Bronchial epithelial cell (primary cell): ENCODE measurements around the gene SHISA6. TPM values are rescaled to one million over a fixed set of nuclear protein-coding genes. Genes with fewer than 3 reads are reported as not detected.
"Not testable (repeated sequence)": the region's sequence is repeated elsewhere in the genome, so short reads cannot be mapped to it uniquely, and the experiment has no call there.

Source experiments
- DNase-seq: peaks from one replicate; pipeline ENCODE4 v3.0.0-alpha.2; 2010; ENCODE audit warnings: low read depth
- FAIRE-seq: peaks from 2 replicates; lab custom pipeline; 2011; peaks lifted over from hg19 to GRCh38; lab: Jason Lieb, UNC
- H3K27me3 ChIP-seq: 2 replicates; pipeline ENCODE4 v1.5.1; 2011; ENCODE audit warnings: low read length; ENCODE audit not compliant: control insufficient read depth, insufficient read depth
- H3K36me3 ChIP-seq: 2 replicates; pipeline ENCODE4 v1.5.1; 2011; ENCODE audit warnings: low read length; ENCODE audit not compliant: control insufficient read depth, insufficient read depth
- H3K4me3 ChIP-seq: 2 replicates; pipeline ENCODE4 v1.5.1; 2011; ENCODE audit warnings: mild to moderate bottlenecking, low read depth, low read length, control low read depth
- total RNA-seq: library from RNA; depleted of rRNA; stranded (reverse); fragments of >200 nt; gene quantifications from 2 replicates; pipeline ENCODE4 v1.2.1, GENCODE V29; 2014
- TF ChIP-seq, protein P1 (sequence below): IDR thresholded peaks from 2 replicates; pipeline ENCODE4 v1.5.1; 2011; ENCODE audit warnings: mild to moderate bottlenecking, moderate library complexity, low read length, control low read depth, inconsistent platforms; ENCODE audit not compliant: insufficient read depth, severe bottlenecking

SHISA6 gene
- total RNA-seq, 1 donor from 2014 or later = not detected

DNA sequence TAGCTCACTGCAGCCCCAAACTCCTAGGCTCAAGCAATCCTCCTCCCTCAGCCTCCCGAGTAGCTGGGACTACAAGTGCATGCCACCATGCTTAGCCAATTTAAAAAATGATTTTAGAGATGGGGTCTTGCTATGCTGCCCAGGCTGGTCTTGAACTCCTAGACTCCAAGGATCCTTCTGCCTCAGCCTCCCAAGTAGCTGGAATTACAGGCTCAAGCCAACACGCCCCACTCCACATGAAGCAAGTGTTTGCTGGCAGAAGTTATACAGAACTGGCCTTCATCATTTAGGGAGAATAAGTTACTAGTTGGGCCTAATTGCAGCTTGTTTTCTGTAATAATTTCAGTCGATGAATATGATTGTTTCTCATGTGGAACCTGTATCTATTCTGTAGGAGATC, 68.0 kb downstream of the SHISA6 start:
- FAIRE-seq (no peak), DNase-seq (no peak)
- H3K4me3 ChIP-seq = no peak overlapping the region

DNA sequence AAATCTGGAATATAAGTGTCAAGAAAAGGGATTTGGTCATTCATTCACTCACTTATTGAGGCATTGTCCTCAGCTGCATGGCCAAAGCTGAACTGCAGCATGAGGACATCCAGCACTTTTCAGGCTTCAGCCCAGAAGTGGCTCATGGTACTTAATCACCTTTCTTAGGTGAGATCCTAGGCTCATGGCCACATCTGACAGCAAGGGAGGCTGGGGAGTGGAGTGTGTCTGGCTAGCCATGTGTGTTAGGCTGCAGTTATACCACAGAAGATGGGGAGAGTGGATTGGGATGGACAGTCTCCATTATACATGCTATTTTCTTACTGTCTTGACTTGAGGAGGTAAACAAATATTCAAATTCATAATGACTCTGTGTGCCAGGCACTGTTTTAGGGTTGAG, 68.8 kb downstream of the SHISA6 start:
- TF ChIP-seq, protein P1, sequence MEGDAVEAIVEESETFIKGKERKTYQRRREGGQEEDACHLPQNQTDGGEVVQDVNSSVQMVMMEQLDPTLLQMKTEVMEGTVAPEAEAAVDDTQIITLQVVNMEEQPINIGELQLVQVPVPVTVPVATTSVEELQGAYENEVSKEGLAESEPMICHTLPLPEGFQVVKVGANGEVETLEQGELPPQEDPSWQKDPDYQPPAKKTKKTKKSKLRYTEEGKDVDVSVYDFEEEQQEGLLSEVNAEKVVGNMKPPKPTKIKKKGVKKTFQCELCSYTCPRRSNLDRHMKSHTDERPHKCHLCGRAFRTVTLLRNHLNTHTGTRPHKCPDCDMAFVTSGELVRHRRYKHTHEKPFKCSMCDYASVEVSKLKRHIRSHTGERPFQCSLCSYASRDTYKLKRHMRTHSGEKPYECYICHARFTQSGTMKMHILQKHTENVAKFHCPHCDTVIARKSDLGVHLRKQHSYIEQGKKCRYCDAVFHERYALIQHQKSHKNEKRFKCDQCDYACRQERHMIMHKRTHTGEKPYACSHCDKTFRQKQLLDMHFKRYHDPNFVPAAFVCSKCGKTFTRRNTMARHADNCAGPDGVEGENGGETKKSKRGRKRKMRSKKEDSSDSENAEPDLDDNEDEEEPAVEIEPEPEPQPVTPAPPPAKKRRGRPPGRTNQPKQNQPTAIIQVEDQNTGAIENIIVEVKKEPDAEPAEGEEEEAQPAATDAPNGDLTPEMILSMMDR = no peak
- Histone ChIP-seq H3K4me3 (no peak overlapping the region), H3K36me3 (no peaks in the 10 kb centered on the region), H3K27me3 (no peaks in the 10 kb centered on the region)
- DNase-seq (no peak), FAIRE-seq (no peak)

More for the DNA sequence above, 68.0 kb downstream of the SHISA6 start:
- no peaks in the 10 kb centered on the region for H3K36me3 ChIP-seq
- no peaks in the 10 kb centered on the region for H3K27me3 ChIP-seq
- TF ChIP-seq, protein P1 = no peak

GRCh38 chr17:11316451-11316850, 75.4 kb downstream of the SHISA6 start:
- not testable (repeated sequence) for H3K4me3 ChIP-seq, H3K27me3 ChIP-seq, FAIRE-seq, DNase-seq, H3K36me3 ChIP-seq

- TF ChIP-seq, protein P1 = no peak
- FAIRE-seq = no peak
- H3K36me3 ChIP-seq = no peaks in the 10 kb centered on the region
- no peaks in the 10 kb centered on the region for H3K27me3 ChIP-seq
- no peak for DNase-seq
- H3K4me3 ChIP-seq = no peak overlapping the region
Measured at GRCh38 chr17:11318207-11318606, 77.2 kb downstream of the SHISA6 start.

DNA sequence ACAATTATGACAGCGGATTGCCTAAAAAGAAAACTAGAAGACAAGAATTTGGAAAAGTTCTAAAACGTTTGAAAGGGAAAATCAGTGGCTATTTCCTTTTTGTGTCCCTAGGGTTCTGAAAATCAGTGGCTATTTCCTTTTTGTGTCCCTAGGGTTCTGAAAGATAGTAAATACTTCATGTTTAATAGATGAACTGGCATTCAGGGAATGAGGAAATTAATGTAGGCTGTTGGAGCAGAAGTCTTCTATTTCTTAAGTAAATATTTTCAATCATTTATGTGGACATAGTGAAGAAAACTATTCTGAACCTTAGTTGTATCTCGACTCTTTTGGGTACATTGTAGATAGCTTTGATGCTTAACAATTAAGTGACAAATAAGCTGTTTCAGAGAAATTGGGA, 78.9 kb downstream of the SHISA6 start:
- TF ChIP-seq, protein P1 = no peak
- H3K27me3 ChIP-seq = no peaks in the 10 kb centered on the region
- DNase-seq (no peak), FAIRE-seq (no peak)
- no peaks in the 10 kb centered on the region for H3K36me3 ChIP-seq
- no peak overlapping the region for H3K4me3 ChIP-seq

DNA sequence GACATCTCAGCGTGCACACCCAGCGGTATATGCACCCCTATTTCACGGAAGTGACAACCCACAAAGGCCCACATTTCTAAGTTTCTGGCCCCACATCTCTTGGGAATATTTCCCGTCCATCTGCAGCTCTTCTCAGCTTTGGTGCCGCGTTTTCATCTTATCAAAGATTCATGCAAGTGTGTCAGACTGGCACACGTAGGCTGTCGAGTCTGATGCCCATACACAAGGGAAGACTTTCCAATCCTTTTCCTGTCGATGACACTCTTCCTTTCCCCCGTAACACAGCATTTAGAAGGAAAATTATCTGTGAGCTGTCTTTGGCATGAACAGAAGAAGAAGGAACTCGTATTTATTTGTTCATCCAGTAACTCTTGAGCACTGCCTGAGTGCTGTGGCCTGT, 83.0 kb downstream of the SHISA6 start:
- no peaks in the 10 kb centered on the region for H3K36me3 ChIP-seq
- DNase-seq (no peak), FAIRE-seq (no peak)
- no peak overlapping the region for H3K4me3 ChIP-seq
- TF ChIP-seq, protein P1 = no peak
- H3K27me3 ChIP-seq = no peaks in the 10 kb centered on the region
